NCI-H1092 (cell line): ENCODE data around the gene PAQR7.
A peak's percentile ranks its signal among the peaks of the same experiment; 100 is the strongest.

ENCODE experiments used
- DNase-seq: peaks from one replicate; lab custom pipeline; 2025; lab: John Stamatoyannopoulos, UW

Gene PAQR7

GRCh38 chr1:25875154-25875855, at the start of gene PAQR7:
TSS of gene PAQR7 (minus strand) at chr1:25875708. CDS start at chr1:25863839, 11,869 bp downstream.
- DNase-seq: peak; percentile 73

GRCh38 chr1:25924454-25924853, 48.9 kb upstream of the PAQR7 start:
- DNase-seq: no peak

GRCh38 chr1:25922971-25923552, 47.6 kb upstream of the PAQR7 start:
- DNase-seq: peak; percentile 65

GRCh38 chr1:25922056-25922970, 46.8 kb upstream of the PAQR7 start:
- peak; percentile 89 for DNase-seq

- DNase-seq: no peak
Measured at GRCh38 chr1:25918615-25919014, 43.1 kb upstream of the PAQR7 start.

- no peak for DNase-seq
Measured at GRCh38 chr1:25917996-25918395, 42.5 kb upstream of the PAQR7 start.

- DNase-seq: no peak
Measured at GRCh38 chr1:25916460-25916859, 41.0 kb upstream of the PAQR7 start.

GRCh38 chr1:25914074-25914995, 38.8 kb upstream of the PAQR7 start:
- DNase-seq: no peak

GRCh38 chr1:25913206-25913605, 37.7 kb upstream of the PAQR7 start:
- no peak for DNase-seq

GRCh38 chr1:25912076-25912831, 36.7 kb upstream of the PAQR7 start:
- DNase-seq: no peak

GRCh38 chr1:25911162-25911561, 35.7 kb upstream of the PAQR7 start:
- no peak for DNase-seq

GRCh38 chr1:25909040-25909439, 33.5 kb upstream of the PAQR7 start:
- DNase-seq: no peak

- DNase-seq: no peak
Measured at GRCh38 chr1:25908161-25908560, 32.7 kb upstream of the PAQR7 start.

GRCh38 chr1:25907601-25908000, 32.1 kb upstream of the PAQR7 start:
- no peak for DNase-seq

- DNase-seq: peak; percentile 70
Measured at GRCh38 chr1:25906644-25907300, 31.3 kb upstream of the PAQR7 start.

GRCh38 chr1:25905680-25906643, 30.5 kb upstream of the PAQR7 start, which contains the start of gene STMN1:
TSS of gene STMN1 (minus strand) at chr1:25906419. CDS start at chr1:25904676, 1,743 bp downstream.
- DNase-seq: peak; percentile 96

GRCh38 chr1:25904943-25905679, 29.6 kb upstream of the PAQR7 start:
- DNase-seq: peak; percentile 97

GRCh38 chr1:25903986-25904385, 28.5 kb upstream of the PAQR7 start:
- no peak for DNase-seq
